DOHH2 (cell line): ENCODE results near the gene SRGAP2C.
"Not testable (repeated sequence)": the region's sequence is repeated elsewhere in the genome, so short reads cannot be mapped to it uniquely, and the experiment has no call there.

ENCODE experiments used
- H3F3A ChIP-seq: fragments of 200-600 bp; sonication (generic), shearing (Covaris generic); 2 replicates; pipeline ENCODE4 v1.6.0; 2016; ENCODE audit warnings: antibody characterized with exemption, mild to moderate bottlenecking; ENCODE audit not compliant: control insufficient read depth, insufficient read depth
- H3K27ac ChIP-seq: fragments of 200-600 bp; sonication (generic); 2 replicates; pipeline ENCODE4 v1.5.1; 2014; ENCODE audit warnings: low read depth, mild to moderate bottlenecking, low read length, moderate library complexity
- H3K27me3 ChIP-seq: fragments of 200-600 bp; sonication (generic); 2 replicates; pipeline ENCODE4 v1.6.1; 2014; ENCODE audit warnings: mild to moderate bottlenecking, low read length, mixed read lengths; ENCODE audit not compliant: control insufficient read depth
- H3K36me3 ChIP-seq: fragments of 200-600 bp; sonication (generic); 2 replicates; pipeline ENCODE4 v1.6.1; 2014; ENCODE audit warnings: mild to moderate bottlenecking, low read length, moderate library complexity, mixed read lengths; ENCODE audit not compliant: control insufficient read depth
- H3K4me1 ChIP-seq: fragments of 200-600 bp; sonication (generic); 2 replicates; pipeline ENCODE4 v1.6.1; 2014; ENCODE audit warnings: mild to moderate bottlenecking, low read length, mixed read lengths; ENCODE audit not compliant: control insufficient read depth
- H3K4me2 ChIP-seq: fragments of 200-600 bp; sonication (generic); 2 replicates; pipeline ENCODE4 v1.6.0; 2014; ENCODE audit warnings: mild to moderate bottlenecking, low read length, moderate library complexity
- H3K4me3 ChIP-seq: fragments of 200-600 bp; sonication (generic); 2 replicates; pipeline ENCODE4 v1.5.1; 2014; ENCODE audit warnings: mild to moderate bottlenecking, low read length, mixed read lengths
- H3K79me2 ChIP-seq: fragments of 200-600 bp; sonication (generic); 2 replicates; pipeline ENCODE4 v1.6.1; 2014; ENCODE audit warnings: mild to moderate bottlenecking, low read length, mixed read lengths; ENCODE audit not compliant: control insufficient read depth
- H3K9me2 ChIP-seq: fragments of 200-600 bp; sonication (generic); replicated peaks from 2 replicates; pipeline ENCODE4 v1.6.1; 2014; ENCODE audit warnings: mild to moderate bottlenecking, low read length, mixed read lengths; ENCODE audit not compliant: control insufficient read depth
- H3K9me3 ChIP-seq: fragments of 200-600 bp; sonication (generic); 2 replicates; pipeline ENCODE4 v1.6.1; 2014; ENCODE audit warnings: antibody characterized with exemption, low read length, mixed read lengths; ENCODE audit not compliant: control insufficient read depth, insufficient read depth
- H4K20me1 ChIP-seq: fragments of 200-600 bp; sonication (generic); 2 replicates; pipeline ENCODE4 v1.6.0; 2014; ENCODE audit warnings: low read depth, mild to moderate bottlenecking, antibody characterized with exemption, low read length, moderate library complexity; ENCODE audit not compliant: control insufficient read depth, insufficient read depth

The SRGAP2C gene

GRCh38 chr1:121365723-121366122 is 180.9 kb downstream of the SRGAP2C start:
- not testable (repeated sequence) for H3K79me2 ChIP-seq, H3K27ac ChIP-seq, H3K27me3 ChIP-seq, H3K9me3 ChIP-seq, H3K36me3 ChIP-seq, H3F3A ChIP-seq, H3K4me1 ChIP-seq, H4K20me1 ChIP-seq, H3K4me2 ChIP-seq, H3K9me2 ChIP-seq, H3K4me3 ChIP-seq

GRCh38 chr1:121366171-121366570 is 181.4 kb downstream of the SRGAP2C start:
- not testable (repeated sequence) for H3K27me3 ChIP-seq, H3K4me3 ChIP-seq, H3K79me2 ChIP-seq, H3K4me1 ChIP-seq, H3F3A ChIP-seq, H3K36me3 ChIP-seq, H3K9me3 ChIP-seq, H3K9me2 ChIP-seq, H4K20me1 ChIP-seq, H3K4me2 ChIP-seq, H3K27ac ChIP-seq

GRCh38 chr1:121368910-121369309 is 184.1 kb downstream of the SRGAP2C start:
- not testable (repeated sequence) for H3K4me2 ChIP-seq, H3F3A ChIP-seq, H3K4me3 ChIP-seq, H3K36me3 ChIP-seq, H3K27ac ChIP-seq, H3K4me1 ChIP-seq, H3K9me2 ChIP-seq, H3K9me3 ChIP-seq, H3K79me2 ChIP-seq, H4K20me1 ChIP-seq, H3K27me3 ChIP-seq

DNA sequence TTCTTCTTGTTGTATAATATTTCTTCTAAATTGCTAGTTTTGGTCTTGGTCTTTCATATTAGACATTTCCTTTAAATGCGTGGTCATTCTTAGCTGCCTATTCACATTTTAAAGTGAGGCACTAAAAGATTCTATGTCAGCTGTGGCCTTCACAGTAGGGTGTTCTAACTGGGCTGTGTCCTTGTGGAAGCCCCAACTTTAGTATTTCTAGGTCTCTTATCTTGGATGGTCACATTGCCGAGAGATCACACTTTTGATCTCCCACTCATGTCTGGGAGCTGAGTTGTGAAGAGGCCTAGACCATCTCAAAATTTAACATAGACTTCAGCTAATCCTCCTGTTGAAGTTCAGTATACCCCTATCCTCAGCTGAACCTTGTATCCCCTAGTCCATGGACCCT is 185.2 kb downstream of the SRGAP2C start:
- H4K20me1 ChIP-seq, H3K79me2 ChIP-seq, H3K9me3 ChIP-seq, H3K27me3 ChIP-seq, H3K4me2 ChIP-seq, H3F3A ChIP-seq, H3K4me3 ChIP-seq, H3K9me2 ChIP-seq, H3K4me1 ChIP-seq, H3K36me3 ChIP-seq, H3K27ac ChIP-seq: not testable (repeated sequence)

DNA sequence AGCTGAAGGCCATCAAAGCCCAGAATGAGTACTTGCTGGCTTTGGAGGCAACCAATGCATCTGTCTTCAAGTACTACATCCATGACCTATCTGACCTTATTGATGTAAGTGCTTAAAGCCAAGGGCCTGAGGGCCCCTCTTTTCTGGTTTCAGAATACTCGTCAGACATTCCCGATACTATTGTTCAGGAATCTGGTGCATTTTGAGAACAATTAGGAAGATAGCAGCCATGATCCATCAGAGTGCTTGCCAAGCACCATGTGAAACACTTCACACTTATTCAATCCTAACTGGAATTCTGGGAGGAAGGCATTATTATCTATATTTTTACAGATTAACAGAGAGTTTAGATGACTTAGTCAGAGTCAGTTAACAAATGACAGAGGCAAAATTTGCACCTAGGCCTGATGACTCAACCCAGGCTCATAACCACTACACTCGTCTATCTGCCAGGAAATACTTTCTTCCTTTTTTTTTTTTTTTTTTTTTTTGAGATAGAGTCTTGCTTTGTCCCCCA is 190.1 kb downstream of the SRGAP2C start:
- H3K27ac ChIP-seq, H3K4me2 ChIP-seq, H3K27me3 ChIP-seq, H3F3A ChIP-seq, H3K9me2 ChIP-seq, H3K79me2 ChIP-seq, H3K4me1 ChIP-seq, H3K4me3 ChIP-seq, H4K20me1 ChIP-seq, H3K36me3 ChIP-seq, H3K9me3 ChIP-seq: not testable (repeated sequence)

DNA sequence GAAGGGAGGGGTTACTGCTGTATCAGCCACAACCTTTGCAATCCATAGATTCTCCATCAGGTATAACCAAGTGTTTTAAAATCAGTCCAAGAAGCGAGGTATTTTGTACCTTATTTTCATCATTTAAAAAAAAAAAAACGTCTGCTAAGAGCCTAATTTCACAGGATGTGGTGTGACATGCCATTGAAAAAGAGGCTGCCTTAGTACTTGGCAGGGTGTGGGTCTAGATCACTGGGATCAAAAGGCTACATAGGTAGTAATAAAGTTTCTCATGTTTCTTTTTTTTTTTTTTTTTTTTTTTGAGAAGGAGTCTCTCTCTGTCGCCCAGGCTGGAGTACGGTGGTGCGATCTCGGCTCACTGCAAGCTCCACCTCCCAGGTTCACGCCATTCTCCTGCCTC is 192.2 kb downstream of the SRGAP2C start:
- not testable (repeated sequence) for H3K79me2 ChIP-seq, H3F3A ChIP-seq, H3K36me3 ChIP-seq, H3K27me3 ChIP-seq, H3K9me2 ChIP-seq, H3K4me3 ChIP-seq, H3K4me2 ChIP-seq, H3K9me3 ChIP-seq, H3K4me1 ChIP-seq, H3K27ac ChIP-seq, H4K20me1 ChIP-seq

DNA sequence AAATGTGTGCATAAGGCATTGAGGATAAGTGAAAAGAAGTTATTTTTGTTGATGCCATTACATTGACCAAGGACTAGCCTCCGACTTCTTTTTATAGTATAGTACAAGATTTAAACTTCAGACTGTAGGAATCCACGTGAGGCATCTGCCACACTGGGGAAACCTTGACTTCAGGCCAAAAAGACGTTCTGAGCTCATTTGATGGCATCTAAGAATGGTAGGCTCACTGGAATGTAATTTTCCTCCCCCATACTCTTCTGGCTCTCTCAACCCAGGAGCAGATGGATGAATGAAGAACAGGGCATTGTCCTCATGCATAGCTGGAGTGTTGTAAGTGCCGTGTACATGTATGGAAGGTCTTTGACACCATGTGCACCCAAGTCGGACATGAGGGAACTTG is 194.0 kb downstream of the SRGAP2C start:
- H3K9me2 ChIP-seq, H3F3A ChIP-seq, H3K4me1 ChIP-seq, H4K20me1 ChIP-seq, H3K4me2 ChIP-seq, H3K27ac ChIP-seq, H3K27me3 ChIP-seq, H3K9me3 ChIP-seq, H3K79me2 ChIP-seq, H3K4me3 ChIP-seq, H3K36me3 ChIP-seq: not testable (repeated sequence)

DNA sequence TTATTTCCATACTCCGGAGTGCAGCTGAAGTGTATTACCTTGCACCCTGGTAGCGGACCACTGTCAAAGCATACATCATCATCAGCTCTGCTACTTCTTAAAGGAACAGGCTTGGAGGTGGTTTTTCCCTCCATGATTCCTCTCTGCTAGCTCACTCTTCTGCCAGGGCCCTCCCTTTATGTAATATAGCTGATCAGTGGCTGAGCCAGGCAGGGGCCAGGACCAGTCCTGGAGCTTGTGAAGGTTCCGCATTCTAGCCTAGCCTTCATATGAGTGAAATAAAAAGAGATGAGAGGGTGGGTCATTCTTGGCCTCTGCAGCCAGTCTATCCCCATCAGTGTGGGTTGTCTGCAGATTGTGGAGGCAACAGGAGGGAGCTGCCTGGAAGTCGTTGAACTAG is 200.0 kb downstream of the SRGAP2C start:
- not testable (repeated sequence) for H3F3A ChIP-seq, H3K79me2 ChIP-seq, H3K4me3 ChIP-seq, H3K27me3 ChIP-seq, H3K4me1 ChIP-seq, H3K36me3 ChIP-seq, H3K4me2 ChIP-seq, H3K27ac ChIP-seq, H4K20me1 ChIP-seq, H3K9me2 ChIP-seq, H3K9me3 ChIP-seq

DNA sequence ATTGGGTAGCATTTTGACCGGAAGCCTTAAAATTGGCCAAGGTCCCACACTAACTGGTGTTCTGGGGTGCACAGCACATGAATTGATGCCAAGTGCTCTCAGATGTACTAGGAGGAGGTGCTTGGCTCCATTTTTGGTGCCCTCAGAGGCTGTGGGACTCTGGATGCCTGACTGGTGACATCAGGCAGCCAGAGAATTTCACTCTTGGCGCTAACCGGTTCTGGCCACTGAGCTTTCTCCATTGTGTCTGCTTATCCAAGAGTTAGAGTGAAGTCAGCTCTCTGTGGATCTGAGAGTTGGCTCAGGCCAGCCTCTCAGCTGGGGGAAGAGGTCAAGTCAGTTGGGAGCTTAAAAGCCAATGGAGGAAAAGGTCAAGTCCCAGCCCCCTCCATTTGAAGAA is 200.4 kb downstream of the SRGAP2C start:
- H3K27me3 ChIP-seq, H3K79me2 ChIP-seq, H3K36me3 ChIP-seq, H4K20me1 ChIP-seq, H3K9me3 ChIP-seq, H3F3A ChIP-seq, H3K4me2 ChIP-seq, H3K27ac ChIP-seq, H3K9me2 ChIP-seq, H3K4me3 ChIP-seq, H3K4me1 ChIP-seq: not testable (repeated sequence)
